ENCODE results near the gene PDE7B. TPM values are rescaled to one million over a fixed set of nuclear protein-coding genes. Genes with fewer than 3 reads are reported as not detected.

Gene PDE7B
- total RNA-seq, 1 experiment from 2014 or later: not detected

DNA sequence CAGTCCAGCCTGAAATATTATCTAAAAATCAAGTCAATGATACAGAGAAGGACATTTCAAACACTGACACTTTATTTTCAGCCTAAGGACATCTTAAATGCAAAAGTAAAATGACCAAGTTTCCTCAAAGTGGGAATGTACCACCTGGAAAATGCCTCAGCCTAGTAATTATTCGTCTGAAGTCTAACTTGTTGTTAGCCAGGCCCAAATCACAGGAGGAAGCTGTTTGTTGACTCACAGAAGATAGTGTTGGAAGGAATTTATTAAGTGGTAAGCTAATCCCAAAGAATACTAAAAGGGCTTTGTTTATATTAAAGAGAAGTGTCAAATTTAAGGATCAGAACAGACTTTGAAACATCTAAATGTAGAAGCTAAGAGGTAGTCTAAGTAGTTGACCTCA is 2.5 kb downstream of the PDE7B start:
- POLR2A ChIA-PET (ENCODE audit: low non-redundant PET): no interaction called here
- no peaks in the 10 kb centered on the region for H3K4me1 ChIP-seq (ENCODE audit: insufficient read depth, low read length, poor library complexity, severe bottlenecking)
- no peak for TF ChIP-seq EZH2 (IDR thresholded peaks at IDR 0.05; ENCODE audit: borderline replicate concordance, low read depth, low read length, poor library complexity, severe bottlenecking)
- TF ChIP-seq, protein P1, sequence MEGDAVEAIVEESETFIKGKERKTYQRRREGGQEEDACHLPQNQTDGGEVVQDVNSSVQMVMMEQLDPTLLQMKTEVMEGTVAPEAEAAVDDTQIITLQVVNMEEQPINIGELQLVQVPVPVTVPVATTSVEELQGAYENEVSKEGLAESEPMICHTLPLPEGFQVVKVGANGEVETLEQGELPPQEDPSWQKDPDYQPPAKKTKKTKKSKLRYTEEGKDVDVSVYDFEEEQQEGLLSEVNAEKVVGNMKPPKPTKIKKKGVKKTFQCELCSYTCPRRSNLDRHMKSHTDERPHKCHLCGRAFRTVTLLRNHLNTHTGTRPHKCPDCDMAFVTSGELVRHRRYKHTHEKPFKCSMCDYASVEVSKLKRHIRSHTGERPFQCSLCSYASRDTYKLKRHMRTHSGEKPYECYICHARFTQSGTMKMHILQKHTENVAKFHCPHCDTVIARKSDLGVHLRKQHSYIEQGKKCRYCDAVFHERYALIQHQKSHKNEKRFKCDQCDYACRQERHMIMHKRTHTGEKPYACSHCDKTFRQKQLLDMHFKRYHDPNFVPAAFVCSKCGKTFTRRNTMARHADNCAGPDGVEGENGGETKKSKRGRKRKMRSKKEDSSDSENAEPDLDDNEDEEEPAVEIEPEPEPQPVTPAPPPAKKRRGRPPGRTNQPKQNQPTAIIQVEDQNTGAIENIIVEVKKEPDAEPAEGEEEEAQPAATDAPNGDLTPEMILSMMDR (conservative IDR thresholded peaks at IDR 0.05; ENCODE audit: low read depth, low read length): no peak
- no peaks in the 10 kb centered on the region for H3K9me3 ChIP-seq (ENCODE audit: low read depth, low read length, poor library complexity, severe bottlenecking)
- no peaks in the 10 kb centered on the region for H3K36me3 ChIP-seq (ENCODE audit: insufficient read depth, low read length, poor library complexity, severe bottlenecking)
- no peak overlapping the region for H3K27ac ChIP-seq (ENCODE audit: low read depth, low read length, poor library complexity, severe bottlenecking)
- no TSS peak for BruUV-seq (replicated peaks)
- no peak for DNase-seq (ENCODE audit: low spot score)
- H3K4me3 ChIP-seq (ENCODE audit: low read depth, low read length, poor library complexity, severe bottlenecking): no peak overlapping the region
- intact Hi-C loops (cut with micrococcal nuclease; ENCODE audit: unreplicated experiment): no loop called here
- H3K27me3 ChIP-seq (replicated peaks; ENCODE audit: insufficient read depth, low read depth, low read length, poor library complexity): peaks cover 96% of the 10 kb centered on the region
- CTCF ChIA-PET: no interaction called here

DNA sequence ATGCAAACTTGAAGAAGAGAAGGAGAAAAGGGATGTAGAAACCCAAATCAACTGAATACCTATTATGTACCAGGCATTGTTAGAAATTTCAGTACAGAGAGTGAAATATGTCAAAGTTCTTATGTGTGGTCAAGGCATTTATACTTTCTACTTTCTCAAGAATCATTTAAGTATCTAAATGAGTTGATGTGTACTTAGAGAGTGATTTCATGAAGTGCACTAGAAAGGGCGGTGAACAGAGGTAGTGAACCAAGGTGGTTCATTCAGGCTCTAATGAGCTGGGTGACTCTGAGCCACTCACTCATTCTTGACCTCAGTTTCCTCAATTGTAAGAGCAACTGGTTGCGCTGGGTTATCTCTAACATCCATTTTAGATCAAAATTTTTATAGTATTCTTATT is 3.3 kb downstream of the PDE7B start:
- CTCF ChIA-PET: no interaction called here

DNA sequence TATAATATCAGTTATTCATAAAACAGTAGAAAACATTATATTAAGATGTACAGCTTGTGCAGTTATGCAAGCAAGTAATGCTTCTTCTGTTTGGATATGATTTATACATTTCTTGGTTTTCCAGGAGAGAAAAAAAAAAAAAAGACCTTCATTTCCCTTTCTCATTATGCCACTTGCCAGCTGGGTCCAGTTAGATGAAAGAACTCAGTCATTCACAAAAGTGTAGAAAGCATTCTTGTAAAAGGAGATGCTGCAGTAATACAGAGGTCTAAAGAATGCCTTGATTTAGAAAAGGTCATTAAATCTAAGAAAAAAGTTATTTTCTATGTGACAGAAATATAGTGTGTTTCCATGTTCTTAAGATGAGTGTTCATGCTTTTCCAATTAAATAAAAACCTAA is 7.4 kb downstream of the PDE7B start:
- DNase-seq (ENCODE audit: low spot score): no peak
- ChIA-PET POLR2A (ENCODE audit: low non-redundant PET) (no interaction called here), CTCF (no interaction called here)
- intact Hi-C loops (cut with micrococcal nuclease; ENCODE audit: unreplicated experiment): no loop called here
- H3K27me3 ChIP-seq (replicated peaks; ENCODE audit: insufficient read depth, low read depth, low read length, poor library complexity): peaks cover 95% of the 10 kb centered on the region
- TF ChIP-seq EZH2 (IDR thresholded peaks at IDR 0.05; ENCODE audit: borderline replicate concordance, low read depth, low read length, poor library complexity, severe bottlenecking): no peak
- TF ChIP-seq, protein P1 (conservative IDR thresholded peaks at IDR 0.05; ENCODE audit: low read depth, low read length): no peak
- H3K36me3 ChIP-seq (ENCODE audit: insufficient read depth, low read length, poor library complexity, severe bottlenecking): no peaks in the 10 kb centered on the region
- no peak overlapping the region for H3K27ac ChIP-seq (ENCODE audit: low read depth, low read length, poor library complexity, severe bottlenecking)
- no peaks in the 10 kb centered on the region for H3K4me1 ChIP-seq (ENCODE audit: insufficient read depth, low read length, poor library complexity, severe bottlenecking)
- BruUV-seq (replicated peaks): no TSS peak
- H3K9me3 ChIP-seq (ENCODE audit: low read depth, low read length, poor library complexity, severe bottlenecking): no peaks in the 10 kb centered on the region
- no peak overlapping the region for H3K4me3 ChIP-seq (ENCODE audit: low read depth, low read length, poor library complexity, severe bottlenecking)

More for the DNA sequence above, 3.3 kb downstream of the PDE7B start:
- intact Hi-C loops (cut with micrococcal nuclease; ENCODE audit: unreplicated experiment): no loop called here
- Histone ChIP-seq H3K9me3 (ENCODE audit: low read depth, low read length, poor library complexity, severe bottlenecking) (no peaks in the 10 kb centered on the region), H3K27ac (ENCODE audit: low read depth, low read length, poor library complexity, severe bottlenecking) (no peak overlapping the region), H3K36me3 (ENCODE audit: insufficient read depth, low read length, poor library complexity, severe bottlenecking) (no peaks in the 10 kb centered on the region), H3K4me3 (ENCODE audit: low read depth, low read length, poor library complexity, severe bottlenecking) (no peak overlapping the region), H3K27me3 (replicated peaks; ENCODE audit: insufficient read depth, low read depth, low read length, poor library complexity) (peaks cover 96% of the 10 kb centered on the region), H3K4me1 (ENCODE audit: insufficient read depth, low read length, poor library complexity, severe bottlenecking) (no peaks in the 10 kb centered on the region)
- DNase-seq (ENCODE audit: low spot score): no peak
- no peak for TF ChIP-seq EZH2 (IDR thresholded peaks at IDR 0.05; ENCODE audit: borderline replicate concordance, low read depth, low read length, poor library complexity, severe bottlenecking)
- TF ChIP-seq, protein P1 (conservative IDR thresholded peaks at IDR 0.05; ENCODE audit: low read depth, low read length): no peak
- POLR2A ChIA-PET (ENCODE audit: low non-redundant PET): no interaction called here
- BruUV-seq (replicated peaks): no TSS peak

Measured in A673 (cell line).